Activated CD4-positive, CD25-positive, alpha-beta regulatory T cell (primary cell): Measurements from ENCODE around the gene SUPT3H.
"Not testable (repeated sequence)": the region's sequence is repeated elsewhere in the genome, so short reads cannot be mapped to it uniquely, and the experiment has no call there.

Experiments
- DNase-seq, 4 experiments: peaks; one replicate each; lab custom pipeline; 2025; lab: John Stamatoyannopoulos, UW

Gene SUPT3H

GRCh38 chr6:44896701-44897100, 481.0 kb downstream of the SUPT3H start:
- no peak for DNase-seq

GRCh38 chr6:44892579-44892978, 485.2 kb downstream of the SUPT3H start:
- no peak for DNase-seq

DNA sequence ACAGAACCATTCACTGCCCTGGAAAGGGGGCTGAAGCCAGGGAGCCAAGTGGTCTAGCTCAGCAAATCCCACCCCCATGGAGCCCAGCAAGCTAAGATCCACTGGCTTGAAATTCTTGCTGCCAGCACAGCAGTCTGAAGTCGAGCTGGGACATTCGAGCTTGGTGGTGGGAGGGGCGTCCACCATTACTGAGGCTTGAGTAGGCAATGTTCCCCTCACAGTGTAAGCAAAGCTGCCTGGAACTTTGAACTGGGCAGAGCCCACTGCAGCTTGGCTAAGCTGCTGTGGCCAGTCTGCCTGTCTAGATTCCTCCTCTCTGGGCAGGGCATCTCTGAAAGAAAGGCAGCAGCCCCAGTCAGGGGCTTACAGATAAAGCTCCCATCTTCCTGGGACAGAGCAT, 498.7 kb downstream of the SUPT3H start:
- DNase-seq, result not testable (repeated sequence)

GRCh38 chr6:44876638-44877037, 501.1 kb downstream of the SUPT3H start:
- DNase-seq, result not testable (repeated sequence)

DNA sequence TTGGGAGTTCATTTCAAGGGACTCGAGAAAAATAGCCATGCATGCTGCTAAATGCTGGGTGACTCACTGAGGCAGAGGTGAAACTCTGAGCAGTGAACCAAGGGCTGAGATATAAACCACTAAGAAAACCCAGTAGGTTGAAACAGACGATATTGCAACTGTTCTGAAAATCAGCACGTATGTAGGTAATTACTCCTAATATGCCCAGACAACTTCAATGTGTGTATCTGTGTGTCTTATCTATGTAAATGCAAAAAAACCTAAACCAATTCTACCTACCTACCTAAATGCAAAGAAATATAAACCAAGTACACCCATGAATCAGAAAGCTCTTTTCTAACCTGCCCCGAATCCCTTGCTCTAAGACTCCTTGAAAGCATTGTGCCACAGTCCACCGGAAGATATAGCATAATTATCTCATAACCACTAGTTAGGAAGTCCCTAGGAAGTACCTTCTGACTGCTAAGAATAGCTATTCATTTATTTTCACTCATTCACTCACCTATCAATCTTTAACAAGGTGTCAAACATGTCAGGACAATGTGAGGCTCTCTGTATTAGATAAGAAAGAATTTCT, 508.3 kb downstream of the SUPT3H start:
- no peak for DNase-seq

DNA sequence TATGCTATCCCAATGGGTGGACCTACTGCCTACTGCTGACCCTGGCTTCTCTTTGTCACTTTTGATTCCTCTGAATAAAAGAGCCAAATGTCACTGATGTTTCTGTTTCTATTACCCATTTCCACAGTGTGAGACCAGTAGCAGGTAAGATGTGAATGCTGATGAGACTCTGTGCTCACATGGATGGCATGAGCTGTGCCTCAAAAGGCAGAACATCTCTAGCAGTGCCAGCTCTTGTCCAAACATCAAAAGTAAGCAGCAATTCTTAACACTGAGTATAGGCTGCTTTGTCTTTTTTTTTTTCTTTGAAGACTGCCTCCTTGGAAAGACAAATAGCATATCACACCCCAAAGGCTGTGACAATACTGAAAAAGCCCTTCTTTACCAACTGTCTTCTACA, 508.8 kb downstream of the SUPT3H start:
- DNase-seq, result no peak

GRCh38 chr6:44868335-44868668, 509.4 kb downstream of the SUPT3H start:
- DNase-seq, result no peak

- DNase-seq, result no peak
These were observed 510.0 kb downstream of the SUPT3H start for GRCh38 chr6:44867571-44868334.

- not testable (repeated sequence) for DNase-seq
These were observed 512.5 kb downstream of the SUPT3H start for GRCh38 chr6:44865184-44865583.

DNA sequence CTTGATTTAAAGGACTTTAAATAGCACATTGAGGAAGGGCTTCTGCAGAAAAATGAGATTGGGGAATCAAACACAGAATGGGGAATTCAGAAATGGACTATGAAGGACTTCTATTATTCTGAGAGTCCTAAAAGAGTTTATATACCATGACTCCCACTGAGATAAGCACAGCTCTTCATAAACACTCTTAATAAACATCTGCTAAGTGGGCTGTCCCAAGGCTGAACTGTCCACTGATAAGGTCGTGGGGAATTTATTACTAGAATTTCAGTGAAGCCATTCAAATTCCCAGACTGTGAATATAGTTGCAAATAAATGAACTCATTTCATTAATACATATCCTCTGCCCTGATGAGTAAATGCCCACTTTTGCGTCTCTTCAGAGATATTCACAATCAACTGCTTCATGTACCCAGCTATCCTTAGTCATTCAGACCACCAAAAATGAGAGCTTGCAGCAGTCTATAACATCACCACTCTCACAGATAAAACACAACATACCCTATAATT, 517.8 kb downstream of the SUPT3H start:
- DNase-seq, result no peak

- no peak for DNase-seq
These were observed 518.7 kb downstream of the SUPT3H start for GRCh38 chr6:44858998-44859397.

GRCh38 chr6:44856479-44856878, 521.3 kb downstream of the SUPT3H start:
- DNase-seq, result no peak

DNA sequence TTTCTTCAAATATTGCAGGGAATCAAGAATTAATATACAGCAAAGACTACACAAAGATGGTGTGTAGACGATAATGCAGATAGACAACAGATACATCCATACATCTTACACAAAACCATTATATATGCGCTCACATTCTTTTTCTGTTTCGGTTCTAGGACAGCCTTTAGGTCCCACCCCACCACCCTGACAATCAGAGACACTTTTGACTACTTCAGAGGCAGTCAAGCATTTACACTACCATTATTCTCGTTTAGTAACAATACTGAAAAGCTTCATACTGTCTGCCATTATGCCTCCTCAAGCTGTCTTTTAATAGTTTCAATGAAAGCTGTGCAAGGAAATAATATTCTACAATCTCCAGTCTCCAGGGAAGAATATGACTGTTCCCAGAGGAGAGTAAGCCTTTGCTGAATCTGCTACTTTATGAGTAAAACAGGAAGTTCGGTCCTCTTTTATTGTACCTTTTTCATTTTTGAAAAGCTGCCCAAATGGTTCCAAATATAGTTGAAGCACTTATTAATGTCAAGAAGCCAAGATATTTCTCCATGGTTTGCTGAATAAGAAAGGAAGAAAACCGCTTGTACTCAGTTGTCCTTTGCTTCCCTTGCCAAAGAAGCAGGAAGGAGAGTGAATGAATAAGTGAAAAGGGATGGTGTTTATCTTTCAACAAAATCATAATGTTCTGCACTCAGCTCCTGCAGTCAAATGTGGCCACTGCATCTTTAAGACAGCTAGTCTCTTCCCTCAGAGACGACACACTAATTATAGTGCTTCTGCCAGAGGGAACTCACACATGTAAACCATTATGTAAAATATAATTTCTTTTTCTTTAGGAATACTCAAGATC, 521.9 kb downstream of the SUPT3H start:
- no peak for DNase-seq

GRCh38 chr6:44854712-44855443, 522.9 kb downstream of the SUPT3H start:
- DNase-seq, result no peak

GRCh38 chr6:44851176-44851575, 526.6 kb downstream of the SUPT3H start:
- DNase-seq, result no peak

GRCh38 chr6:44850312-44850711, 527.4 kb downstream of the SUPT3H start:
- DNase-seq, result no peak

DNA sequence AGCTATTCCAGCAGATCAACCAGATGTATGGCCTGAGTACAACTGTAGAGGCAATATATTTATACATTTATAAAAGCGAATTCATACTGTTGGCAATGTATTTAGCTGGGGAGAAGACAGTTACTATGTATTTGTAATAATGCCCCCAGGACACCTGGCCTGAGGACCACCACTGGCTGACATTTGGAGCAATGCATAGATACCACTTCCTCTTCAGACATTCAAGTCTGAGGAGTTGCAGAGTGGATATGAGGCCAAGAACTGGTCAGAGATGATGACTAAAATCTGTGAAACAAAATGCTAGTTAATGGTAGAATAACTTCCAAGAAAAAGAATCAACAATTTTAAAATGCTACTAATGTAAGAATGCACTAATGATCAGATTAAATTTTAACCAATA, 527.9 kb downstream of the SUPT3H start:
- DNase-seq, result no peak

DNA sequence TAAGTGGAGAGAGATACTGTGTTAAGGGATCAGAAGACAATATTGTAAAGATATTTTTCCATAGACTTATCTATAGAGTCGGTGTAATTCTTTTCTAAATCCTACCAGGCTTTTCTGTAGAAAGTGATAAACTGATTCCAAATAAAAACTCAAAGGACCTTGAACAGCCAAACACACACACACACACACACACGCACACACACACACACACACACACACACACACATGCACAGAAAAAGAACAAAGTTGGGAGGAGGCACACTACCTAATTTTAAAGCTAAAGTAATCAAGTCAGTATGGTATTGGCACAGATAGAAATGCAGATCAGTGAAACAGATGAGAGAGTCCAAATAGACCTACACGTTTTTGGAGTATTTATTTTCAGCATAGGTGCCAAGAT, 534.0 kb downstream of the SUPT3H start:
- no peak for DNase-seq

DNA sequence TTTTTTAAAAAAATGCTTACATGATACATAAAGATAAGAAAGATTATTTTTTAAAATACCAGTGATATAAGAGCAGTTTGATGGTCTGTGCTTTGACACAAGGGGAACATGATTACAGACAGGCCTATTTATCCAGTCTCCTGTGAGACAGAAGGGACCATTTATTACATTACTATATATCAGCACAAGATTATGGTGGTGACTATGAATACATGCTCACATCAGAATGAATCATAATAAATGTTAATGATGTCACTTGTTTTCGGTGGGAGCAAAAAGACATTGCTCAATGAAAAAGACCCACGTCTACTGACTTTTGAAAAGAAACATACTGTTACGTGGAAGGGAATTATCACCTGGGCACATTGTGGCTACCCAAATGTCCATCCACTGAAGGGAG, 535.1 kb downstream of the SUPT3H start:
- no peak for DNase-seq

DNA sequence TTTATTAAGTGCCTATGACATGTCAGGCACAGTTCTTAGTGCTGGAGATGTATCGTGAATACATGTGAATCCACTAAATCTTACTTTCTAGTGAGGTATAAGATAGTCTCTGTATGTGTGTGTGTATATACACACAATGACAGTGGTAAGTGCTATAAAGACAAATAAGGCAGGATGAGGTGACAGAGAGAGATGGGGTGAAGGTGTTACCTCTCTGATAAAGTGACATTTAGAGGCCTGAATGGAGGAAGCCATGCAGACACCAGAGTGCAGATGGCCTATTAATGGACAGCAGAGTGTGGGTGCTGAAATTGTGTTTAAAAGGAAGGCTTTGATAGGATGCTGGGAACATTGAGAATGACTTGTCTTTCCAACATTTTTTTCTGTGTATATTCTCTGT, 535.9 kb downstream of the SUPT3H start:
- no peak for DNase-seq

GRCh38 chr6:44837741-44838140, 540.0 kb downstream of the SUPT3H start:
- no peak for DNase-seq

- no peak for DNase-seq
These were observed 540.5 kb downstream of the SUPT3H start for GRCh38 chr6:44837255-44837654.
